CD4-positive, alpha-beta T cell treated with Interferon alpha-2 for 1 hour (primary cell): ENCODE results near the gene KATNAL2.

Source experiments
- DNase-seq, 2 donors: peaks; one replicate each; pipeline ENCODE4 v3.0.0-alpha.2; 2020 to 2022

KATNAL2 gene

DNA sequence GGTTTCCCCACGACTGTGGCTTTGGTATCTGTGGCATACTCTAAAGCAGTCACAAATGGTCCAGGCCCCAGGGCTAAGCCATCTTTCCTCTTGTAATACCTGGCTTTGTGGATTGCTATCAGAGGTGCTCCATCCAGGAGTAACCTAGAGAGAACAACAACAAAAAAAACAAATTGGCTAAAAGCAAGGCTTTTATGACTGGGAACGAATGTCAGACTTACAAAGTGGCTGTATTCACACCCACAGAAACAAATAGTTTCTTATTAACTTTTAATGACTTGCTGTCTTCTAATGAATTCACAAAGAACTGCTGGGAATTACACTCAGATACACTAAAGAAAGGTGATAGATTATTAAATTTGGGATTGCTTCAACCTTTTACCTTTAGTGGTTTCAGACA is 197.8 kb downstream of the KATNAL2 start:
- DNase-seq: no peak

DNA sequence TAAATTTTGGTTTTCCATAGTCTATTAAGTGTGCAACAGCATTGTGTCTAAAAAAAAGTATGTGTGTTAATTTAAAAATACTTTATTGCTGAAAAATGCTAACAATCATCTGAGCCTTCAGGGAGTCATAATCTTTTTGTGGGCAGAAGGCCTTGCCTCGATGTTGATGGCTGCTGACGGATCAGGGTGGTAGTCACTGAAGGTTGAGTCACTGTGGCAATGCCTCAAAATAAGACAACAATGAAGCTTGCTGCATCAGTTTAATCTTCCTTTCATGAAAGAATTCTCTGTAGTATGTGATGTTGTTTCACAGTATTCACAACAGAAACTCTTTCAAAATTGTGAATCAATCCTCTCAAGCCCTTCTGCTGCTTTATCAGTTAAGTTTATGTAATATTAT is 201.6 kb downstream of the KATNAL2 start:
- DNase-seq: no peak

DNA sequence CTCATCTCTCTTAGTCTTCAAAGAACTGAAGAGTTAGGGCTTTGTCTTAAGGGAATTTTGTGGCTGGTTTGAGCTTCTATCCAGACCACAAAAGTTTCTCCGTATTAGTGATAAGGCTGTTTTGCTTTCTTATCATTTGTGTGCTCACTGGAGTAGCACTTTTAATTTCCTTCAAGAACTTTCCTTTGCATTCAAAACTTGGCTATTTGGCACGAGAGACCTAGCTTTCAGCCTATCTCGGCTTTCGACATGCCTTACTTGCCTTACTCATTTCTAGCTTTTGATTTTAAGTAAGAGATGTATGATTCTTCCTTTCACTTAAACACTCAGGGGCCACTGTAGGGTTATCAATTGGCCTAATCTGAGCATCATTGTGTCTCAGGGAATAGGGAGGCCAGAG is 203.0 kb downstream of the KATNAL2 start:
- no peak for DNase-seq

DNA sequence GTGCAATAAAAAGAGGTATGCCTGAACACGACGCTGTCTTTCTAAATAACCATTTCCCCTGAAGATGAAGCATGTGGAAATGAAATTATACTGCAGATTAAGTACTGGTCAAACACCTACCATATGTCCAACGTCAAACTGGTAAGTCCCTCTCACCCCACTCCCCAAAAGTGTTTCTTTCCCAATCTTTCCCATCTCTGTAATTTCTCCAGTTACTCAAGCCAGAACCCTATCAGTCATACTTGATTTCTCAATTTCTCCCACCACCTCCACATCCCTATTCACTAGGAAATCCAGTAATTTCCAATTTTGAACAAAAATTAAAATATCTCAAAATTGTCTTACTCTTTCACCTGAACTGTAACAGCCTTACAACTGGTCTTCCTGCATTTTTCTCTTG is 203.7 kb downstream of the KATNAL2 start:
- DNase-seq: no peak

DNA sequence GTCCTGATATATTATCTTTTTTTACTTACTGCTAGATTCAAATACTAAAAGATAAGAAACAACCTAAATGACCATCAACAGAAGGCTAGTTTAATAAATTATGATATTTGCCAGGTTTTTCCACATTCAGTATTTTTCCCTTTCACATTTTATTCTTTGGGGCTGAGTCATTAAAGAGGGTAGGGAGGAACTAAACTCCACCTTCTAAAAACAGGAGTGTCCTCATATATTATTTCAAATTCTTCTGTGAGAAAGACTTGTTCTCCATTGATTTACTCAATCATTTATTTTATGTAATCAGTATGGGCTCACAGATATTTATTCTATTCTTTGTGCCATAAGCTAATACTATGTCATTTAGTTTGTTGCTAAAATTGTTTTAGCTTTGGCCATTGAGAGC is 223.9 kb downstream of the KATNAL2 start:
- no peak for DNase-seq

DNA sequence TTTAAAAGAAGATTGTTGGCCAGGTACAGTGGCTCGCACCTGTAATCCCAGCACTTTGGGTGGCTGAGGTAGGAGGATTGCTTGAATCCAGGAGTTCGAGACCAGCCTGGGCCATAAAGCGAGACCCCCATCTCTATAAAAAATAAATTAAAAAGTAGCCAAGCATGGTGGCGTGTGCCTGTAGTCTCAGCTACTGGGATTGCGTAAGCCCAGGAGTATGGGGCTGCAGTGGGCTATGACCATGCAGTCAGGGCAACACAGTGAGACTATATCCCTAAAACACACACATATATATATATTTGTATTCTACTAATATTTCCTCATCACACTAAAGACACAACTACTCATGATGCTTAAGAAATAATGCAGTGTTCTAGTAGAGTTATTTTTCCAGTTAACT is 225.8 kb downstream of the KATNAL2 start:
- no peak for DNase-seq

DNA sequence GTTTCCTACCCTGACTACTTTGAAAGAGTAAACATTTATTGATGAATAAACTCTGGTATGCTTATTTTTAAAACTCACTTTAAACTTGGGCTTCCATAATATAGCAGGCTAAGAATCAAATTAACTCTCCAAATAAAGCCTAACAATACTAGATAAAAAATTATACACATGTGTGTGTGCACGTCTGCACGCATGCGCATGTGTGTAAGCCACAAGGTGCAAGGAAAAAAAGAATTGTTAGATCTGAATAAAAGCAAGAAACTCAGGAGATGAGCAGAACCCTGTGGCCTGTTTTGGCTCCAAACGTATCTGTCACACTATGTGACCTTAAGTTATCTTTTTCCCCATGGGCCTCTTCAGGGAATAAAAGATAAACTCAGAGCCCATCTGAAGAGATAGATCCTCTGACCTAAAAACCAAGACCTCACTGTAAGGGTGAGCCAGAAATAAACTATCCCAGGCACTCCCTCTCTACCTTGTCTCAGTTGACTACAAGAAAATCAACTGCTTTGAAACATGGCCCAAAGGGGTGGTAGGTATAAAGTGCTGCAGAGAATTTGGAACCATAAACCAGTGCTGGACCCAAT is 226.6 kb downstream of the KATNAL2 start:
- no peak for DNase-seq

DNA sequence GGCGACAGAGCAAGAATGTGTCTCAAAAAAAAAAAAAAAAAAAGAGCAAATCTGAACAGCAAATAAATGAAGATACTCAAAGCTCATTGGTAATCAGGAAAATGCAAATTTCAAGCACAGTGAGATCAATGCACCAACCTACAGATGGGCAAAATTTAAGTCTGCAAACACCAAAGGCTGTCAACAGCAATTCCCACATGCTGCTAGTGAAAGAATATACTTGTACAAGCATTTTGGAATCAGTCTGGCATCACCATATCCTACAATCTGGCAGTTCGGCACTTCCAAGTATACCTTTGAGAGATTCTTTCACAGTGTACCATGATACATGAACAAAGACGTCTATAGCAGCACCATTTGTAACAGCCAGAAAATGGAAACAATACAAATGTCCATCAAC is 228.8 kb downstream of the KATNAL2 start:
- DNase-seq: no peak

DNA sequence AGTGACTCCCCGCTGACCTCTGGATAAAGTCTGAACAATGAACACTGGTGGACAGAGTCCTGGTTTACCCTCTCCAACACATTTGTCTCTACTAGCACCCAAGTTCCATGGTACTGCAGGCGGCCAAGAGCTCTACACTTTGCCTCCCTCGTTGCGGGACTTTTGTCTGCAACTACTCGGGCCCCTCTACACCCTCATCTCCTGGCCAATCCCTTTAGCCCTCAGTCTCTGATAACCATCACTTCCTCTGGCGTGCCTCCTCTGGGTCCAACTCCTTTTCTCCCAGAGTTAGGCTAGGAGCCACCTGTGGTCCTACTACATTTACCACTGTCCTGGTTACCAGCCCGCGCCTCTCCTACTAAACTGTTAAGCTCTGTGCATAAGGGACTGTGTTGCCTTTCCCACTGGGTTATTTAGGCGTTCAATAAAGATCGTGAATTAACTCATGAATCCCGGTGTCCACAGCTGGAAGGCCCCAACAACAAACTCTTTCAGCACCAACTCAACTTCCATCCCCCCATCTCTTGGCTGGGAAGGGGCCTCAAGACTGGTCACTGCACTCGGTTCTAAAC is 232.1 kb downstream of the KATNAL2 start:
- no peak for DNase-seq

DNA sequence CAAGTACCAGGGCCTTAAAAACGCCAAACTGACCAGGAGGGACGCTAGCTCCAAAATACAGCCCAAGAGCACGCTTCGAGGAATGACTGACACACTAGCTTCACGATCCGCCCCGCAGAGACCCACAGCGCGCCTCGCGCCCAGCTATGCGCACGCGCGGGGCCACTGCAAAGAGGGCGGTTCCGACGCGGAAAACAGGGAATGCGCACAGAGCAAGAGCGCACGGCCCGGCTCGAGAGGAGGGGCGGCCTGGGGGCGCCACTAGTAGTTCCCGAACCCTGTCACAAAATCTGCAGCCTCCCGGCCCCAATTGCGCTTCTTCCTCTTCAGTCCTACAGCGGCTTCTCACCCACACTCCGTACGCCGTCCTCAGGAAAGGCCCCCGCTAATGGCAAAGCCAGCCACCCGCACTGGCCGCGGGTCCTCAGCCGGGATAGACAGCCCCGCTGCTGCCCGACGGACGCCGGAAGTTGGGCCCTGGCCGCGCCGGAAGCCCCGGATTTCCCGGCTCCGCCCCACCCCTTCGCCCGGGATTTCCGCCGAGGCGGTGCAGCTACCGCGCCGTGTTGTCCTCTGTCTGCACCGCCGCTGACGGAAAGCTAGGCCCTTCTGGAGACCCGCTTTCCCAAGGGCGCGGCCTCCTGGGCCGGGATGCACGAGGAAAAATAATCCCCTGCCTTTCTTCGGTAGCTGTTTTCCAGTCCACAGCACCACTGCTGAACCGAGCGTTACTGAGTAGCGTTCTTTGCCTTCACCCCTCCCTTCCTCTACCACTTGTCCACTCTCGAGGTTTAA is 232.8 kb downstream of the KATNAL2 start, which contains the start of gene HDHD2:
HDHD2 (minus strand) TSS at position 472 of the 795 bp plus-strand sequence. CDS start 14,061 bp downstream, outside the sequence.
- DNase-seq: peak; percentile 67 to 74

DNA sequence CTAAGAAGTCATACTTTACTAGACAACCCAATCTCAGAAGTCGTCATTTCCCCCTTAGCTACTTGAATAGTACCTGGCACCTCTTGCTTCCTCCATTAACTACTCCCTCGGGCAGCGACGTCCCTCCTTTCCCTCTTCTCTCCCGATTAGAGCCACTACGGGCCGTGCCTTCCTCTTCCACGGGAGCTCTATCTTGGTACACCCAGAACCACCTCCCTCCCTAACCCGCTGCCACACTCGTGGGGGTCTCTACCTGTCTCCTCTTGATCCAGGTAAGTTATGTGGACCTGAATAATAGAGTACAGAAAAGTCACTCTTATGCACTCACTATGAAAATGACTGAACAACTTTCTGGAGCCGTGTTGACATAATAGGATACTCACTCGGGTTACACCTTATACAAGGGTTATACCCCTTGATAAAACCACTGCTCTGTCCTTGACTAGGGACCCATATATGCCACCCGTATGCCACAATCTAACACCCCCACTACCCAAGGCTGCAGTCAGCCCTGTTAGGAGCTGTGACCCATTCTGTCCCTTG is 233.5 kb downstream of the KATNAL2 start:
- no peak for DNase-seq

DNA sequence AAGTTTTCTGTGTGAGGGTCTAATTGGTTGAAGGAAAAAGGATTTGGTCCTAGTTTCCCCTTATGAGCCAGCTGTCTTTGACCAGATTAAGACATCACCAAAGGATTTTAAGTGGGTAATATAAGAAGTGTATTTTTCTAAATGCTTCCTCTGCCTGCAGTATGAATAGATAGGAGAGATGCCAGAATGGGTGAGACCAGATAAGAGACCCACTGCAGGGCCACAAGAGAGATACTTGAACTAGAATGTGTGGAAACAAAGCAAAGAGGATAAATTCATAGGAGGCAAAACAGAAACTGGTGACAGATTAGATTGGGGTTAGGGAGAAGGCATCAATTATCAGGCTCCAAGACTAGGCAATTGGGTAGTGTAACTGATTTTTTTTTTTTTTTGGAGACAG is 234.0 kb downstream of the KATNAL2 start:
- no peak for DNase-seq
